C4-2B (cell line): ENCODE results near the gene SMG6.

Source experiments
- CTCF ChIP-seq: fragments of 450-650 bp; conservative IDR thresholded peaks from 2 replicates; pipeline ENCODE4 v1.5.1; 2017; ENCODE audit warnings: mild to moderate bottlenecking
- ZFX ChIP-seq: fragments of 450-650 bp; IDR thresholded peaks from 2 replicates; pipeline ENCODE4 v1.6.1; 2017

- no peak for TF ChIP-seq CTCF
- TF ChIP-seq ZFX, result no peak
These were observed 270.4 kb downstream of the SMG6 start for GRCh38 chr17:2033153-2033552.
